Peyer's patch (tissue), 4 donors: ENCODE results near the gene ZNF215.

ENCODE experiments used
- POLR2A ChIP-seq, 2 donors: fragments of 450-650 bp; IDR thresholded peaks; one replicate each; pipeline ENCODE4 v1.5.1; 2017; ENCODE audit warnings: antibody characterized with exemption in 2 of 2, mild to moderate bottlenecking in 2 of 2, moderate library complexity in 2 of 2
- TF ChIP-seq, protein P1 (sequence below), 6 experiments: fragments of 450-650 bp in 4 of 6; fragments of 200-600 bp in 2 of 6; sonication (generic) in 1 of 6; IDR thresholded peaks; one replicate each; pipeline ENCODE4 v1.5.1; 2017 to 2019; ENCODE audit warnings: antibody characterized with exemption in 6 of 6, mild to moderate bottlenecking in 3 of 6, moderate library complexity in 1 of 6

DNA sequence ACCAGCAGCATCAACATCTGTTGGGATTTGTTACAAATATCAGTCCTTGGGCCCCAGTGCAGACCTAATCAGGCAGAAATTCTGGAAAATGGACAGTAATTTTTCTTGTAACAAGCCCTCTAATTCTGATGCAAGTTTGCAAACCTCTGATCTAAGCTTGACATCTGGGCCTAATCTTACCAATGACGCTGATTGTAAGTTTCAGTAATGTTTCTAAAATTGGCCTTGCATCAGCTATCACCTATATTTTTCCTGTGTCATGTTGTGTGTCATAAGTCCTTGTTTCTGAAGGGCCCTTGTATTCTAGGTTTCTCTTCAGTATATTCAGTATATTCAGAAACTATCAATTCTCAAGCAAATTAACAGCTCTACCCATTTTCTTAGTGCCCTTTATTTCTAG is 36.4 kb downstream of the ZNF215 start:
- TF ChIP-seq POLR2A (IDR thresholded peaks at IDR 0.05): no peak
- TF ChIP-seq, protein P1, sequence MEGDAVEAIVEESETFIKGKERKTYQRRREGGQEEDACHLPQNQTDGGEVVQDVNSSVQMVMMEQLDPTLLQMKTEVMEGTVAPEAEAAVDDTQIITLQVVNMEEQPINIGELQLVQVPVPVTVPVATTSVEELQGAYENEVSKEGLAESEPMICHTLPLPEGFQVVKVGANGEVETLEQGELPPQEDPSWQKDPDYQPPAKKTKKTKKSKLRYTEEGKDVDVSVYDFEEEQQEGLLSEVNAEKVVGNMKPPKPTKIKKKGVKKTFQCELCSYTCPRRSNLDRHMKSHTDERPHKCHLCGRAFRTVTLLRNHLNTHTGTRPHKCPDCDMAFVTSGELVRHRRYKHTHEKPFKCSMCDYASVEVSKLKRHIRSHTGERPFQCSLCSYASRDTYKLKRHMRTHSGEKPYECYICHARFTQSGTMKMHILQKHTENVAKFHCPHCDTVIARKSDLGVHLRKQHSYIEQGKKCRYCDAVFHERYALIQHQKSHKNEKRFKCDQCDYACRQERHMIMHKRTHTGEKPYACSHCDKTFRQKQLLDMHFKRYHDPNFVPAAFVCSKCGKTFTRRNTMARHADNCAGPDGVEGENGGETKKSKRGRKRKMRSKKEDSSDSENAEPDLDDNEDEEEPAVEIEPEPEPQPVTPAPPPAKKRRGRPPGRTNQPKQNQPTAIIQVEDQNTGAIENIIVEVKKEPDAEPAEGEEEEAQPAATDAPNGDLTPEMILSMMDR (IDR thresholded peaks at IDR 0.05): no peak
